Suprapubic skin (tissue), 4 donors: ENCODE results near the gene PRKCE. TPM values are rescaled to one million over a fixed set of nuclear protein-coding genes. Genes with fewer than 3 reads are reported as not detected.

Source experiments
- DNase-seq, 2 donors: peaks; one replicate each; pipeline ENCODE4 v3.0.0-alpha.2; 2019; ENCODE audit warnings: low spot score in 2 of 2
- H3K27ac ChIP-seq: fragments of 200-600 bp; sonication (generic); one replicate; pipeline ENCODE4 v1.5.1; 2019
- H3K27me3 ChIP-seq: fragments of 200-600 bp; sonication (generic); one replicate; pipeline ENCODE4 v1.5.1; 2019
- H3K36me3 ChIP-seq: fragments of 200-600 bp; sonication (generic); one replicate; pipeline ENCODE4 v1.5.1; 2019
- H3K4me1 ChIP-seq: fragments of 200-600 bp; sonication (generic); one replicate; pipeline ENCODE4 v1.5.1; 2019
- H3K4me3 ChIP-seq: fragments of 200-600 bp; sonication (generic); one replicate; pipeline ENCODE4 v1.5.1; 2019; ENCODE audit warnings: mild to moderate bottlenecking
- H3K9me3 ChIP-seq: fragments of 200-600 bp; sonication (generic); one replicate; pipeline ENCODE4 v1.5.1; 2019
- EP300 ChIP-seq: sonication (generic); formaldehyde crosslinking; IDR thresholded peaks from one replicate; pipeline ENCODE4 v1.6.1; 2017; ENCODE audit warnings: antibody characterized with exemption
- POLR2A ChIP-seq, 2 donors: fragments of 450-650 bp; IDR thresholded peaks; one replicate each; pipeline ENCODE4 v1.6.1; 2017; ENCODE audit warnings: antibody characterized with exemption in 2 of 2, mild to moderate bottlenecking in 2 of 2, moderate library complexity in 2 of 2
- POLR2AphosphoS5 ChIP-seq, 3 donors: sonication (generic); formaldehyde crosslinking; IDR thresholded peaks; one replicate each; pipeline ENCODE4 v1.6.1; 2017; ENCODE audit warnings: antibody characterized with exemption in 3 of 3
- WGBS: methylation state at CpG from one replicate; pipeline ENCODE4 v1.1.5; 2018; 5-methylcytosine and 5-hydroxymethylcytosine counted together
- total RNA-seq, 4 donors: library from RNA; depleted of rRNA; stranded (reverse); fragments of >200 nt; gene quantifications; one replicate each; pipeline ENCODE4 v1.1.0, GENCODE V29; 2016
- TF ChIP-seq, protein P1 (sequence below), 2 donors: fragments of 200-600 bp in 1 of 2; fragments of 450-650 bp in 1 of 2; sonication (generic) in 1 of 2; IDR thresholded peaks; one replicate each; pipeline ENCODE4 v1.5.1; 2016 to 2019; ENCODE audit warnings: antibody characterized with exemption in 2 of 2, mild to moderate bottlenecking in 1 of 2, moderate library complexity in 1 of 2

The PRKCE gene
- total RNA-seq, 4 donors from 2014 or later, result 7.9 to 18.3 (median 12.5) TPM

GRCh38 chr2:46076251-46076650, 424.8 kb downstream of the PRKCE start:
- Histone ChIP-seq H3K4me1 (peaks cover 2% of the 10 kb centered on the region), H3K9me3 (no peaks in the 10 kb centered on the region), H3K27ac (no peak overlapping the region), H3K36me3 (no peaks in the 10 kb centered on the region), H3K4me3 (no peak overlapping the region), H3K27me3 (no peaks in the 10 kb centered on the region)
- no peak for DNase-seq
- 89% methylated on average over 4 of the region's 4 CpGs for WGBS
- no peak for TF ChIP-seq POLR2A (IDR thresholded peaks at IDR 0.05)
- no peak for TF ChIP-seq POLR2AphosphoS5 (IDR thresholded peaks at IDR 0.05)
- no peak for TF ChIP-seq EP300
- TF ChIP-seq, protein P1, sequence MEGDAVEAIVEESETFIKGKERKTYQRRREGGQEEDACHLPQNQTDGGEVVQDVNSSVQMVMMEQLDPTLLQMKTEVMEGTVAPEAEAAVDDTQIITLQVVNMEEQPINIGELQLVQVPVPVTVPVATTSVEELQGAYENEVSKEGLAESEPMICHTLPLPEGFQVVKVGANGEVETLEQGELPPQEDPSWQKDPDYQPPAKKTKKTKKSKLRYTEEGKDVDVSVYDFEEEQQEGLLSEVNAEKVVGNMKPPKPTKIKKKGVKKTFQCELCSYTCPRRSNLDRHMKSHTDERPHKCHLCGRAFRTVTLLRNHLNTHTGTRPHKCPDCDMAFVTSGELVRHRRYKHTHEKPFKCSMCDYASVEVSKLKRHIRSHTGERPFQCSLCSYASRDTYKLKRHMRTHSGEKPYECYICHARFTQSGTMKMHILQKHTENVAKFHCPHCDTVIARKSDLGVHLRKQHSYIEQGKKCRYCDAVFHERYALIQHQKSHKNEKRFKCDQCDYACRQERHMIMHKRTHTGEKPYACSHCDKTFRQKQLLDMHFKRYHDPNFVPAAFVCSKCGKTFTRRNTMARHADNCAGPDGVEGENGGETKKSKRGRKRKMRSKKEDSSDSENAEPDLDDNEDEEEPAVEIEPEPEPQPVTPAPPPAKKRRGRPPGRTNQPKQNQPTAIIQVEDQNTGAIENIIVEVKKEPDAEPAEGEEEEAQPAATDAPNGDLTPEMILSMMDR (IDR thresholded peaks at IDR 0.05), result no peak

DNA sequence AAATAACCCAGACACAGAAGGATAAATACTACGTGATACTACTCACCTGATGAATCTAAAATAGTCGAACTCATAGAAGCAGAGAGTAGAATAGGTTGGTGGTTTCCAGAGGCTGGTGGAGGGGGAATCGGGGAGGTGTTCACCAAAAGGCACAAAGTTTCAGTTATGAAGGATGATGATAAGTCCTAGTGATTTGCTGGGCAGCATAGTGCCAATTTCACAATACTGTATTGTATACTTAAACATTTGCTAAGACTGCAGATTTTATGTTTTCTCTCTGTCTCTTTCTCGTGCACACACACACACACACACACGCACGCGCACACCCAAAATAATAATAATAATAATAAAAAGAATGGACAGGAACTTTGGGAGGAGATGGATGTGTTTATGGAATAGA, 425.4 kb downstream of the PRKCE start:
- Histone ChIP-seq H3K27ac (no peak overlapping the region), H3K27me3 (no peaks in the 10 kb centered on the region), H3K9me3 (no peaks in the 10 kb centered on the region), H3K4me3 (no peak overlapping the region), H3K36me3 (no peaks in the 10 kb centered on the region), H3K4me1 (peaks cover 2% of the 10 kb centered on the region)
- TF ChIP-seq EP300 (no peak), POLR2AphosphoS5 (IDR thresholded peaks at IDR 0.05) (no peak), POLR2A (IDR thresholded peaks at IDR 0.05) (no peak)
- TF ChIP-seq, protein P1 (IDR thresholded peaks at IDR 0.05), result no peak
- DNase-seq, result no peak
- WGBS, result 91% methylated on average over 7 of the region's 7 CpGs

GRCh38 chr2:46077522-46078107, 426.1 kb downstream of the PRKCE start:
- Histone ChIP-seq H3K4me3 (no peak overlapping the region), H3K9me3 (no peaks in the 10 kb centered on the region), H3K27ac (no peak overlapping the region), H3K4me1 (peaks cover 2% of the 10 kb centered on the region), H3K27me3 (no peaks in the 10 kb centered on the region), H3K36me3 (no peaks in the 10 kb centered on the region)
- TF ChIP-seq EP300 (no peak), POLR2AphosphoS5 (IDR thresholded peaks at IDR 0.05) (no peak), POLR2A (IDR thresholded peaks at IDR 0.05) (no peak)
- TF ChIP-seq, protein P1 (IDR thresholded peaks at IDR 0.05), result no peak
- no peak for DNase-seq

DNA sequence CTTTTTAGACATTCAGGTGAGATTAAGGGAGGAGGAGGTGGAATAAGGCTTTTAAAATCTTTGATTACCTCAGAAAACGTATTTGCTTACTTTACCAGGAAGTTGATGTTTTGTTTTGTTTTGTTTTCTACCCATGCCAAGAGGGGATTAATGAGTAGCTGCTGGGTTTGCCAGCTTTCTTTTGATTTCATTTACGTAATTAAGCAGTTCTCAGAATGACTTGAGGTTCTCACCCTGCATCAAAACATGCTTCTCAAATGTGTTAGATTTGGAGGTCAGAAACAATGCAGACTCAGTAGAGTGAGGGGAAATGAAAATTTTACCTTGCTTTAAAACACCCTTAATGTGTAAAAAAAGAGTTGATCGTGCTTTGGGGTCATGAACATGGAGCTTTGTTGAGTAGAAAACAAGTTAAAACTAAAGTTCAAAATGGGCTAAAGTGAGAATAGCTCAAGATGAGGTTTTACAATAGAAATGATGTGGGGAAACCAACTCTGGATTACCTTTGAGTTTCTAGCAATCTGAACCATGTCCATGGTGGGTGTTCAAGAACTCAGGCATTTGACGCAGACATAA, 428.6 kb downstream of the PRKCE start:
- no peaks in the 10 kb centered on the region for H3K36me3 ChIP-seq
- H3K27ac ChIP-seq, result no peak overlapping the region
- no peak for DNase-seq
- no peaks in the 10 kb centered on the region for H3K4me1 ChIP-seq
- 75% methylated on average over 4 of the region's 4 CpGs for WGBS
- H3K4me3 ChIP-seq, result no peak overlapping the region
- H3K9me3 ChIP-seq, result no peaks in the 10 kb centered on the region
- TF ChIP-seq POLR2AphosphoS5 (IDR thresholded peaks at IDR 0.05) (no peak), POLR2A (IDR thresholded peaks at IDR 0.05) (no peak), EP300 (no peak)
- TF ChIP-seq, protein P1 (IDR thresholded peaks at IDR 0.05), result no peak
- no peaks in the 10 kb centered on the region for H3K27me3 ChIP-seq

DNA sequence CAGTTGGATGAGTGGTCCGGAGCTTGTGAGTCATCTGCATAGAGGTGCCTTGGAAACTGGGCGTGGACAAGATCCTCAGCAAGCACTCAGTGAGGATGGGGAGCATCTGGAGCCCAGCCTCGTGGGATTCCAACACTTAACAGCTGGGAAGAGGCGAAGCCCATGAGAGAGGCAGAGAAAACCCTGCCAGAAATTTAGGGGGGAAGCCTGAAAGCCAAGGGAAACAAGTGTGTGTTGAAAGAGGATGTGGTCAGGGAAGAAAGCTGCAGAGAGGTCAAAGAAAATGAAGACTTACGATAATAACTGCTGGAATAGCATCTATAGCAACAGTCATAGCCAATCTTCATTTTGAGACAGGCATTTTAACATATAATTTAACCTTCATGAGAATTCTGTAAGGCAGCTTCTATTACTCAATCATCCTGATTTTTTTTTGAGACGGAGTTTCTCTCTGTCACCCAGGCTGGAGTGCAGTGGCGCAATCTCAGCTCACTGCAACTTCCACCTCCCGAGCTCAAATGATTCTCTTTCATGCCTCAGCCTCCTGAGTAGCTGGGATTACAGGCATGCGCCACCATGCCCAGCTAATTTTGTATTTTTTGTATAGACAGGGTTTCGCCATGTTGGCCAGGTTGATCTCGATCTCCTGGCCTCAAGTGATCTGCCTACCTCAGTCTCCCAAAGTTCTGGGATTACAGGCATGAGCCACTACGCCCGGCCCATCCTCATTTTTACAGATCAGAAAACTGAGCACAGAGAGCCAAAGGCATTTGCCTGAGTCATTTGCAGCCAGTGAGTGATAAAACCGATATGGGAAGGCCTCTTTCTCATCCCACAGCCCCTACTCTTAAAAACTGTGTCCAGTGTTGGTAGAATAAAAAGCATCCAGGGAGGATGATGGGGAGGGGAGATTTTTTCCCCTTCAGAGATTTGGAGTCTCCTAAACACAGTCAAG, 431.3 kb downstream of the PRKCE start:
- no peaks in the 10 kb centered on the region for H3K27me3 ChIP-seq
- WGBS, result 79% methylated on average over 14 of the region's 14 CpGs
- H3K36me3 ChIP-seq, result peaks cover 5% of the 10 kb centered on the region
- no peak for DNase-seq
- no peak for TF ChIP-seq POLR2AphosphoS5 (IDR thresholded peaks at IDR 0.05)
- TF ChIP-seq, protein P1 (IDR thresholded peaks at IDR 0.05), result no peak
- TF ChIP-seq EP300, result no peak
- no peak for TF ChIP-seq POLR2A (IDR thresholded peaks at IDR 0.05)
- no peaks in the 10 kb centered on the region for H3K4me1 ChIP-seq
- H3K4me3 ChIP-seq, result no peak overlapping the region
- no peaks in the 10 kb centered on the region for H3K9me3 ChIP-seq
- H3K27ac ChIP-seq, result no peak overlapping the region
